Neural progenitor cell (in vitro differentiated cells): ENCODE measurements around the gene PRKAG2.

Experiments used
- CTCF ChIP-seq: fragments of 200-600 bp; sonication (generic); IDR thresholded peaks from 2 replicates; pipeline ENCODE4 v1.5.1; 2017; ENCODE audit warnings: antibody characterized with exemption, mild to moderate bottlenecking
- EZH2 ChIP-seq: fragments of 200-600 bp; sonication (generic); IDR thresholded peaks from 2 replicates; pipeline ENCODE4 v1.6.1; 2017; ENCODE audit warnings: antibody characterized with exemption, mild to moderate bottlenecking, moderate library complexity

- TF ChIP-seq CTCF (no peak), EZH2 (no peak)
Observed at GRCh38 chr7:151748733-151749132, 128.2 kb downstream of the PRKAG2 start.
